ENCODE results near the gene EPB41.

GRCh38 chr1:29029667-29030066, 115.3 kb downstream of the EPB41 start:
- no peak for TF ChIP-seq POLR2A (IDR thresholded peaks at IDR 0.05)
- TF ChIP-seq, protein P1, sequence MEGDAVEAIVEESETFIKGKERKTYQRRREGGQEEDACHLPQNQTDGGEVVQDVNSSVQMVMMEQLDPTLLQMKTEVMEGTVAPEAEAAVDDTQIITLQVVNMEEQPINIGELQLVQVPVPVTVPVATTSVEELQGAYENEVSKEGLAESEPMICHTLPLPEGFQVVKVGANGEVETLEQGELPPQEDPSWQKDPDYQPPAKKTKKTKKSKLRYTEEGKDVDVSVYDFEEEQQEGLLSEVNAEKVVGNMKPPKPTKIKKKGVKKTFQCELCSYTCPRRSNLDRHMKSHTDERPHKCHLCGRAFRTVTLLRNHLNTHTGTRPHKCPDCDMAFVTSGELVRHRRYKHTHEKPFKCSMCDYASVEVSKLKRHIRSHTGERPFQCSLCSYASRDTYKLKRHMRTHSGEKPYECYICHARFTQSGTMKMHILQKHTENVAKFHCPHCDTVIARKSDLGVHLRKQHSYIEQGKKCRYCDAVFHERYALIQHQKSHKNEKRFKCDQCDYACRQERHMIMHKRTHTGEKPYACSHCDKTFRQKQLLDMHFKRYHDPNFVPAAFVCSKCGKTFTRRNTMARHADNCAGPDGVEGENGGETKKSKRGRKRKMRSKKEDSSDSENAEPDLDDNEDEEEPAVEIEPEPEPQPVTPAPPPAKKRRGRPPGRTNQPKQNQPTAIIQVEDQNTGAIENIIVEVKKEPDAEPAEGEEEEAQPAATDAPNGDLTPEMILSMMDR (IDR thresholded peaks at IDR 0.05) = no peak

Data from esophagus squamous epithelium (tissue), 4 donors.